GM18861 (cell line): Measurements from ENCODE around the gene ITGAE.

Experiments used
- ATAC-seq: cut with Tn5 transposase; IDR thresholded peaks from one replicate; pipeline ENCODE4 v1.9.1; 2021; ENCODE audit not compliant: unreplicated experiment

ITGAE gene

GRCh38 chr17:3695723-3696411 is 105.1 kb downstream of the ITGAE start, which contains the start of gene P2RX5:
Gene P2RX5, minus strand, starts transcription at chr17:3696155. Its CDS starts 150 bp downstream, at chr17:3696005.
- ATAC-seq: no peak

- ATAC-seq: no peak
Measured at GRCh38 chr17:3695129-3695722, 105.8 kb downstream of the ITGAE start.

GRCh38 chr17:3693829-3694231 is 107.2 kb downstream of the ITGAE start:
- ATAC-seq: peak; percentile 51

- no peak for ATAC-seq
Measured at GRCh38 chr17:3693141-3693540, 107.8 kb downstream of the ITGAE start.

- ATAC-seq: no peak
Measured at GRCh38 chr17:3692346-3692745, 108.6 kb downstream of the ITGAE start.

- no peak for ATAC-seq
Measured at GRCh38 chr17:3691617-3692067, 109.3 kb downstream of the ITGAE start.

GRCh38 chr17:3690094-3690715 is 110.8 kb downstream of the ITGAE start:
- no peak for ATAC-seq

- ATAC-seq: no peak
Measured at GRCh38 chr17:3689262-3690093, 111.5 kb downstream of the ITGAE start.

- no peak for ATAC-seq
Measured at GRCh38 chr17:3688852-3689261, 112.1 kb downstream of the ITGAE start.

- no peak for ATAC-seq
Measured at GRCh38 chr17:3688027-3688553, 112.9 kb downstream of the ITGAE start.

- ATAC-seq: no peak
Measured at GRCh38 chr17:3685174-3685573, 115.8 kb downstream of the ITGAE start.

GRCh38 chr17:3683054-3683511 is 117.9 kb downstream of the ITGAE start:
- ATAC-seq: peak; percentile 56

GRCh38 chr17:3682033-3682432 is 119.0 kb downstream of the ITGAE start:
- no peak for ATAC-seq

GRCh38 chr17:3681565-3681964 is 119.4 kb downstream of the ITGAE start:
- no peak for ATAC-seq

GRCh38 chr17:3681057-3681456 is 119.9 kb downstream of the ITGAE start:
- ATAC-seq: no peak

GRCh38 chr17:3679531-3680126 is 121.4 kb downstream of the ITGAE start:
- ATAC-seq: no peak

- ATAC-seq: no peak
Measured at GRCh38 chr17:3678821-3679530, 122.0 kb downstream of the ITGAE start.

GRCh38 chr17:3678095-3678820 is 122.7 kb downstream of the ITGAE start:
- no peak for ATAC-seq

- no peak for ATAC-seq
Measured at GRCh38 chr17:3675886-3676285, 125.1 kb downstream of the ITGAE start.
